Measurements from ENCODE around the gene PLEKHA7. TPM values are rescaled to one million over a fixed set of nuclear protein-coding genes. Genes with fewer than 3 reads are reported as not detected.

Gene PLEKHA7
- total and polyA plus RNA-seq, 2 of the 8 experiments (the other 6 are each of a cell fraction or from before 2014, with no cell fraction given) = 11.4 to 25.6 TPM

- H3K23ac ChIP-seq (ENCODE audit: insufficient read length) = no peak overlapping the region
- H4K20me1 ChIP-seq (replicated peaks in 1 of 2; ENCODE audit: control insufficient read depth in 1 of 2, insufficient read depth in 2 of 2, low read length in 2 of 2) = no peaks in the 10 kb centered on the region
- no peak overlapping the region for H4K91ac ChIP-seq (replicated peaks; ENCODE audit: insufficient read length, low read length)
- no peak overlapping the region for H3K56ac ChIP-seq (replicated peaks; ENCODE audit: insufficient read length, low read depth, low read length)
- no peaks in the 10 kb centered on the region for H3K27me3 ChIP-seq (replicated peaks in 1 of 4; ENCODE audit: control insufficient read depth in 3 of 4, extremely low read depth in 1 of 4, insufficient read depth in 3 of 4, low read length in 3 of 4)
- WGBS, 2 experiments (ENCODE audit: extremely low coverage in 1 of 2, insufficient coverage in 1 of 2, insufficient read length in 1 of 2, insufficient replicate concordance in 2 of 2, low coverage in 1 of 2, low lambda C conversion rate in 2 of 2, missing lambda C conversion rate in 1 of 2) = 93% methylated on average over 5 of the region's 5 CpGs; no CpG with 5 or more reads in 1 of the 2 experiments
- no peak overlapping the region for H2BK12ac ChIP-seq (ENCODE audit: low read depth, low read length)
- H4K5ac ChIP-seq (ENCODE audit: insufficient read length, low read depth, low read length) = no peak overlapping the region
- H3K36me3 ChIP-seq (ENCODE audit: control insufficient read depth in 2 of 4, insufficient read depth in 4 of 4, low read length in 3 of 4) = no peaks in the 10 kb centered on the region; a peak in 1 of 8 replicates
- H3K4me2 ChIP-seq (ENCODE audit: insufficient read depth in 1 of 2, low read depth in 2 of 2, low read length in 2 of 2) = no peak overlapping the region
- DNase-seq (ENCODE audit: low read depth in 1 of 2, low spot score in 2 of 2) (no peak), FAIRE-seq (no peak)
- peaks cover 0 to 6% of the 10 kb centered on the region in 2 experiments; a peak in 1 of 4 replicates for H3K79me2 ChIP-seq (ENCODE audit: control insufficient read depth in 1 of 2, insufficient read depth in 2 of 2, low read length in 2 of 2)
- H3K4me3 ChIP-seq (ENCODE audit: extremely low read depth in 1 of 4, insufficient read depth in 2 of 4, low read depth in 3 of 4, low read length in 4 of 4) = no peak overlapping the region
- H3K4me1 ChIP-seq (replicated peaks in 1 of 4; ENCODE audit: control insufficient read depth in 3 of 4, insufficient read depth in 4 of 4, low read length in 3 of 4) = peaks cover 7 to 18% (median 11%) of the 10 kb centered on the region in 4 experiments
- H4K8ac ChIP-seq (ENCODE audit: extremely low read depth, insufficient read depth, low read length) = no peak overlapping the region
- H3K9me3 ChIP-seq (ENCODE audit: insufficient read depth in 2 of 2, low read depth in 1 of 2, low read length in 1 of 2) = no peaks in the 10 kb centered on the region
- H3K23me2 ChIP-seq (ENCODE audit: low read depth, low read length) = no peaks in the 10 kb centered on the region
- no peak overlapping the region for H2BK120ac ChIP-seq (replicated peaks; ENCODE audit: low read depth, low read length)
- H3K4ac ChIP-seq (replicated peaks; ENCODE audit: insufficient read length, low read depth, low read length) = no peak overlapping the region
- no peaks in the 10 kb centered on the region; the same call in 1 of the 2 replicates for H3K79me1 ChIP-seq (ENCODE audit: low read depth, low read length)
- H2BK15ac ChIP-seq (ENCODE audit: low read length) = no peak overlapping the region
- no peak overlapping the region for H2BK20ac ChIP-seq (ENCODE audit: low read length)
- H3K18ac ChIP-seq (ENCODE audit: extremely low read depth, low read length) = no peak overlapping the region
- H3K9ac ChIP-seq (replicated peaks in 1 of 4; ENCODE audit: extremely low read depth in 1 of 4, low read depth in 3 of 4, low read length in 3 of 4) = no peak overlapping the region
- H2AFZ ChIP-seq (ENCODE audit: low read length) = no peak overlapping the region
- no peak overlapping the region for H3K27ac ChIP-seq (ENCODE audit: low read depth, low read length)
- no peak overlapping the region for H2AK5ac ChIP-seq (ENCODE audit: low read depth, low read length)
- H3K14ac ChIP-seq (ENCODE audit: insufficient read length) = no peak overlapping the region
- H2BK5ac ChIP-seq (ENCODE audit: low read depth, low read length) = no peak overlapping the region
- CTCF ChIA-PET (ENCODE audit: partially characterized antibody) = interaction anchor here (1.0 to 2.0 kb wide), 3 partner anchors 27 to 119 kb away, joined by 3 to 7 read pairs (median 3); no protein-coding TSS in a partner anchor
- POLR2A ChIA-PET (ENCODE audit: partially characterized antibody) = interaction anchor here (1.3 to 1.5 kb wide), 3 partner anchors 10 to 116 kb away, joined by 3 to 4 read pairs (median 3); no protein-coding TSS in a partner anchor
- TF ChIP-seq RAD21 (IDR thresholded peaks at IDR 0.05 in 1 of 2, conservative IDR thresholded peaks at IDR 0.05 in 1 of 2; ENCODE audit: low read depth in 2 of 2, low read length in 2 of 2) (no peak), CBX8 (IDR thresholded peaks at IDR 0.05; ENCODE audit: borderline replicate concordance, low read depth, low read length) (no peak), RXRA (IDR thresholded peaks at IDR 0.05; ENCODE audit: insufficient read depth, low read depth, low read length) (no peak), NRF1 (IDR thresholded peaks at IDR 0.05; ENCODE audit: low read depth, low read length) (no peak), SP1 (IDR thresholded peaks at IDR 0.05; ENCODE audit: low read depth, low read length) (no peak), ATF3 (IDR thresholded peaks at IDR 0.05; ENCODE audit: insufficient read depth, low read depth, low read length) (no peak), CBX5 (IDR thresholded peaks at IDR 0.05; ENCODE audit: low read depth, low read length) (no peak), FOSL1 (IDR thresholded peaks at IDR 0.05; ENCODE audit: insufficient read depth, low read depth, low read length) (no peak), SP4 (IDR thresholded peaks at IDR 0.05; ENCODE audit: low read length) (no peak), EP300 (IDR thresholded peaks at IDR 0.05; ENCODE audit: borderline replicate concordance in 1 of 2, low read depth in 2 of 2, low read length in 2 of 2) (no peak), MAX (IDR thresholded peaks at IDR 0.05) (no peak), BACH1 (IDR thresholded peaks at IDR 0.05; ENCODE audit: low read length) (no peak)
These were observed 52.1 kb downstream of the PLEKHA7 start for GRCh38 chr11:16962146-16962545.
